HEK293 (cell line): ENCODE data around the gene R3HDML.
A peak's percentile ranks its signal among the peaks of the same experiment; 100 is the strongest.

Experiments used
- CTCF ChIA-PET: fragments of 350-600 bp; formaldehyde crosslinking; extraction: SDS; loops from one replicate; lab custom pipeline; 2021; ENCODE audit warnings: antibody characterized with exemption; lab: Yijun Ruan, JAX
- POLR2A ChIA-PET: fragments of 300-600 bp; formaldehyde crosslinking; extraction: SDS; loops from one replicate; lab custom pipeline; 2020; ENCODE audit warnings: antibody characterized with exemption, inconsistent platforms; lab: Yijun Ruan, JAX
- H3K27ac ChIP-seq: fragments of 200-500 bp; sonication (Bioruptor generic); 2 replicates; pipeline ENCODE4 v1.5.1; 2014; ENCODE audit warnings: low read depth, low read length, control low read depth, inconsistent platforms; ENCODE audit errors: extremely low read depth
- H3K36me3 ChIP-seq, 2 experiments: fragments of 200-500 bp in 1 of 2; sonication (Bioruptor generic) in 1 of 2; 1 replicate in 1 of 2; 2 replicates in 1 of 2; pipeline ENCODE4 v1.5.1; 2014 to 2017; ENCODE audit warnings: inconsistent platforms in 2 of 2, low read length in 2 of 2; ENCODE audit not compliant: control insufficient read depth in 2 of 2, insufficient read depth in 1 of 2
- H3K4me1 ChIP-seq: fragments of 200-500 bp; sonication (Bioruptor generic); 2 replicates; pipeline ENCODE4 v1.5.1; 2014; ENCODE audit warnings: mild to moderate bottlenecking, low read length, inconsistent platforms; ENCODE audit not compliant: control insufficient read depth, insufficient read depth
- H3K4me3 ChIP-seq: 2 replicates; pipeline ENCODE4 v1.5.1; 2011; ENCODE audit warnings: low read depth, mild to moderate bottlenecking, control low read depth, low read length, moderate library complexity
- H3K9me3 ChIP-seq: fragments of 200-500 bp; sonication (Bioruptor generic); 2 replicates; pipeline ENCODE4 v1.5.1; 2014; ENCODE audit warnings: low read depth, low read length, inconsistent platforms; ENCODE audit not compliant: control insufficient read depth, insufficient read depth
- AEBP2 ChIP-seq: fragments of 450-650 bp; formaldehyde crosslinking; IDR thresholded peaks from 2 replicates; pipeline ENCODE4 v1.5.1; 2016; ENCODE audit warnings: missing biosample characterization, missing genetic modification characterization, borderline replicate concordance
- FEZF1 ChIP-seq: fragments of 450-650 bp; formaldehyde crosslinking; IDR thresholded peaks from 2 replicates; pipeline ENCODE4 v1.5.1; 2016; ENCODE audit warnings: missing biosample characterization, missing genetic modification characterization
- GLIS2 ChIP-seq: fragments of 450-650 bp; formaldehyde crosslinking; IDR thresholded peaks from 2 replicates; pipeline ENCODE4 v1.5.1; 2016; ENCODE audit warnings: missing biosample characterization, missing genetic modification characterization
- KLF16 ChIP-seq: fragments of 450-650 bp; formaldehyde crosslinking; IDR thresholded peaks from 2 replicates; pipeline ENCODE4 v1.5.1; 2017; ENCODE audit warnings: missing biosample characterization, missing genetic modification characterization
- PBX3 ChIP-seq: sonication (generic); formaldehyde crosslinking; IDR thresholded peaks from 2 replicates; pipeline ENCODE4 v1.8.1; 2022; ENCODE audit warnings: mild to moderate bottlenecking, moderate library complexity, missing genetic modification reagents
- RBAK ChIP-seq: fragments of 450-650 bp; formaldehyde crosslinking; IDR thresholded peaks from 2 replicates; pipeline ENCODE4 v1.5.1; 2016; ENCODE audit warnings: missing biosample characterization, missing genetic modification characterization
- SETDB1 ChIP-seq: IDR thresholded peaks from one replicate; pipeline ENCODE4 v1.6.1; 2017; ENCODE audit warnings: mild to moderate bottlenecking, low read length, moderate library complexity, mixed read lengths; ENCODE audit not compliant: insufficient read length
- SP2 ChIP-seq: fragments of 450-650 bp; formaldehyde crosslinking; IDR thresholded peaks from 2 replicates; pipeline ENCODE4 v1.5.1; 2016; ENCODE audit warnings: missing biosample characterization, missing genetic modification characterization
- TRIM28 ChIP-seq: IDR thresholded peaks from 2 replicates; pipeline ENCODE4 v1.6.1; 2011; ENCODE audit warnings: low read length, control low read depth, borderline replicate concordance
- WT1 ChIP-seq: fragments of 450-650 bp; formaldehyde crosslinking; IDR thresholded peaks from 2 replicates; pipeline ENCODE4 v1.5.1; 2016; ENCODE audit warnings: missing biosample characterization, missing genetic modification characterization
- ZBTB6 ChIP-seq: fragments of 450-650 bp; formaldehyde crosslinking; IDR thresholded peaks from 2 replicates; pipeline ENCODE4 v1.5.1; 2017; ENCODE audit warnings: missing biosample characterization, missing genetic modification characterization
- ZFHX2 ChIP-seq: fragments of 450-650 bp; formaldehyde crosslinking; conservative IDR thresholded peaks from 2 replicates; pipeline ENCODE4 v1.5.1; 2016; ENCODE audit warnings: missing biosample characterization, missing genetic modification characterization
- ZFP3 ChIP-seq: fragments of 450-650 bp; formaldehyde crosslinking; IDR thresholded peaks from 2 replicates; pipeline ENCODE4 v1.5.1; 2016; ENCODE audit warnings: low read depth, missing biosample characterization, missing genetic modification characterization
- ZFP69B ChIP-seq: fragments of 450-650 bp; formaldehyde crosslinking; IDR thresholded peaks from 2 replicates; pipeline ENCODE4 v1.5.1; 2016; ENCODE audit warnings: missing biosample characterization, missing genetic modification characterization
- ZIC2 ChIP-seq: fragments of 450-650 bp; formaldehyde crosslinking; IDR thresholded peaks from 2 replicates; pipeline ENCODE4 v1.5.1; 2016; ENCODE audit warnings: missing biosample characterization, missing genetic modification characterization
- ZNF112 ChIP-seq: fragments of 450-650 bp; formaldehyde crosslinking; IDR thresholded peaks from 2 replicates; pipeline ENCODE4 v1.5.0; 2017; ENCODE audit warnings: missing biosample characterization, missing genetic modification characterization
- ZNF266 ChIP-seq: fragments of 450-650 bp; formaldehyde crosslinking; IDR thresholded peaks from 2 replicates; pipeline ENCODE4 v1.5.1; 2016; ENCODE audit warnings: missing biosample characterization, missing genetic modification characterization, low read depth
- ZNF335 ChIP-seq: fragments of 450-650 bp; formaldehyde crosslinking; conservative IDR thresholded peaks from 2 replicates; pipeline ENCODE4 v1.5.1; 2016; ENCODE audit warnings: missing biosample characterization, missing genetic modification characterization
- ZNF521 ChIP-seq: fragments of 450-650 bp; formaldehyde crosslinking; IDR thresholded peaks from 2 replicates; pipeline ENCODE4 v1.5.1; 2017; ENCODE audit warnings: missing biosample characterization, mild to moderate bottlenecking, missing genetic modification characterization
- ZNF549 ChIP-seq: fragments of 450-650 bp; IDR thresholded peaks from 2 replicates; pipeline ENCODE4 v1.5.1; 2018; ENCODE audit warnings: missing biosample characterization, missing genetic modification characterization, mild to moderate bottlenecking, inconsistent platforms, moderate library complexity
- ZNF560 ChIP-seq: fragments of 450-650 bp; formaldehyde crosslinking; IDR thresholded peaks from 2 replicates; pipeline ENCODE4 v1.5.1; 2017; ENCODE audit warnings: missing biosample characterization, missing genetic modification characterization, borderline replicate concordance
- ZNF561 ChIP-seq: fragments of 450-650 bp; IDR thresholded peaks from 2 replicates; pipeline ENCODE4 v1.5.1; 2018; ENCODE audit warnings: missing biosample characterization, missing genetic modification characterization, borderline replicate concordance
- ZNF571 ChIP-seq: fragments of 450-650 bp; formaldehyde crosslinking; IDR thresholded peaks from 2 replicates; pipeline ENCODE4 v1.5.0; 2017; ENCODE audit warnings: missing biosample characterization, missing genetic modification characterization
- ZNF596 ChIP-seq: fragments of 450-650 bp; IDR thresholded peaks from 2 replicates; pipeline ENCODE4 v1.5.0; 2018; ENCODE audit warnings: missing biosample characterization, mild to moderate bottlenecking, missing genetic modification characterization, moderate library complexity
- ZNF660 ChIP-seq: fragments of 450-650 bp; IDR thresholded peaks from 2 replicates; pipeline ENCODE4 v1.5.1; 2018; ENCODE audit warnings: missing biosample characterization, mild to moderate bottlenecking, missing genetic modification characterization

Gene R3HDML

GRCh38 chr20:44310664-44311639 is 25.9 kb upstream of the R3HDML start, which contains the start of gene FITM2 (continued):
- TF ChIP-seq ZFP3 (tag by site-specific recombination) (no peak), ZNF561 (peak; percentile 66; the same call in 1 of the 2 replicates), ZNF560 (tag by site-specific recombination) (no peak), ZNF660 (0 out of 2 replicates have a peak, but pooled peaks have one; percentile 29), ZNF335 (tag by site-specific recombination) (peak; percentile 94), ZFHX2 (tag by site-specific recombination) (peak; percentile 67), ZNF521 (tag by site-specific recombination) (no peak), KLF16 (tag by site-specific recombination) (peak; percentile 95), ZNF266 (tag by site-specific recombination) (no peak), GLIS2 (tag by site-specific recombination) (peak; percentile 40)

GRCh38 chr20:44314870-44315269 is 22.0 kb upstream of the R3HDML start:
- Histone ChIP-seq H3K27ac (no peak overlapping the region), H3K9me3 (no peaks in the 10 kb centered on the region), H3K4me1 (no peaks in the 10 kb centered on the region), H3K4me3 (no peak overlapping the region), H3K36me3 (no peaks in the 10 kb centered on the region)
- ChIA-PET CTCF (interaction anchor here (5.3 kb wide), 1 partner anchor 8 kb away, joined by 26 read pairs; no protein-coding TSS in a partner anchor), POLR2A (no interaction called here)
- TF ChIP-seq ZNF596 (tag by site-specific recombination), result no peak
- TF ChIP-seq RBAK (tag by site-specific recombination), result no peak
- no peak for TF ChIP-seq ZNF571
- TF ChIP-seq ZNF112 (tag by site-specific recombination), result peak; percentile 91
- TF ChIP-seq FEZF1 (tag by site-specific recombination), result no peak

GRCh38 chr20:44319839-44320422 is 16.9 kb upstream of the R3HDML start:
- POLR2A ChIA-PET, result interaction anchor here (0.5 to 0.8 kb wide), 3 partner anchors 9 to 56 kb away, joined by 3 to 4 read pairs (median 3); partner anchors contain the start of gene FITM2
- CTCF ChIA-PET, result interaction anchor here (0.6 to 1.9 kb wide), 4 partner anchors 9 to 301 kb away, joined by 3 to 11 read pairs (median 7); partner anchors contain the start of gene FITM2
- TF ChIP-seq SETDB1 (peak; percentile 55), ZNF549 (tag by site-specific recombination) (peak; percentile 94), PBX3 (CRISPR knock-in tag) (no peak)
- TF ChIP-seq, all 188 proteins: peak for 2

GRCh38 chr20:44324343-44324742 is 12.5 kb upstream of the R3HDML start:
- H3K27ac ChIP-seq, result no peak overlapping the region
- ChIA-PET CTCF (interaction anchor here (0.7 to 4.4 kb wide), 2 partner anchors 12 to 286 kb away, joined by 3 to 26 read pairs; partner anchors contain the start of gene FITM2), POLR2A (interaction anchor here (0.5 kb wide), 1 partner anchor 59 kb away, joined by 4 read pairs; no protein-coding TSS in a partner anchor)
- no peaks in the 10 kb centered on the region for H3K36me3 ChIP-seq
- H3K4me1 ChIP-seq, result no peaks in the 10 kb centered on the region
- no peaks in the 10 kb centered on the region for H3K9me3 ChIP-seq
- H3K4me3 ChIP-seq, result no peak overlapping the region
- TF ChIP-seq TRIM28, result no peak
- TF ChIP-seq AEBP2 (tag by site-specific recombination), result no peak
- TF ChIP-seq ZBTB6, result no peak
- no peak for TF ChIP-seq WT1 (tag by site-specific recombination)
- no peak for TF ChIP-seq SP2 (tag by site-specific recombination)
- no peak for TF ChIP-seq ZFP69B (tag by site-specific recombination)
- peak; percentile 86 for TF ChIP-seq ZIC2 (tag by site-specific recombination)

More at GRCh38 chr20:44319839-44320422, 16.9 kb upstream of the R3HDML start:
- no peaks in the 10 kb centered on the region for H3K36me3 ChIP-seq
- no peaks in the 10 kb centered on the region for H3K4me1 ChIP-seq
- no peak overlapping the region for H3K27ac ChIP-seq
- no peaks in the 10 kb centered on the region for H3K9me3 ChIP-seq
- H3K4me3 ChIP-seq, result no peak overlapping the region
